Frontal cortex (tissue), 4 donors: ENCODE data around the gene RASSF7. TPM values are rescaled to one million over a fixed set of nuclear protein-coding genes. Genes with fewer than 3 reads are reported as not detected.

Experiments
- DNase-seq, 2 donors: peaks; one replicate each; pipeline ENCODE4 v3.0.0; 2012; ENCODE audit warnings: low spot score in 2 of 2
- FAIRE-seq: peaks from 2 replicates; lab custom pipeline; 2012; peaks lifted over from hg19 to GRCh38; lab: Jason Lieb, UNC
- total RNA-seq: library from RNA; depleted of rRNA; stranded (reverse); fragments of >200 nt; gene quantifications from one replicate; pipeline ENCODE4 v1.2.3, GENCODE V29; 2014
- donor health status: control.
- donor health status: control.
- donor health status: control.

The RASSF7 gene
- total RNA-seq, 1 donor from 2014 or later = 2.0 TPM

DNA sequence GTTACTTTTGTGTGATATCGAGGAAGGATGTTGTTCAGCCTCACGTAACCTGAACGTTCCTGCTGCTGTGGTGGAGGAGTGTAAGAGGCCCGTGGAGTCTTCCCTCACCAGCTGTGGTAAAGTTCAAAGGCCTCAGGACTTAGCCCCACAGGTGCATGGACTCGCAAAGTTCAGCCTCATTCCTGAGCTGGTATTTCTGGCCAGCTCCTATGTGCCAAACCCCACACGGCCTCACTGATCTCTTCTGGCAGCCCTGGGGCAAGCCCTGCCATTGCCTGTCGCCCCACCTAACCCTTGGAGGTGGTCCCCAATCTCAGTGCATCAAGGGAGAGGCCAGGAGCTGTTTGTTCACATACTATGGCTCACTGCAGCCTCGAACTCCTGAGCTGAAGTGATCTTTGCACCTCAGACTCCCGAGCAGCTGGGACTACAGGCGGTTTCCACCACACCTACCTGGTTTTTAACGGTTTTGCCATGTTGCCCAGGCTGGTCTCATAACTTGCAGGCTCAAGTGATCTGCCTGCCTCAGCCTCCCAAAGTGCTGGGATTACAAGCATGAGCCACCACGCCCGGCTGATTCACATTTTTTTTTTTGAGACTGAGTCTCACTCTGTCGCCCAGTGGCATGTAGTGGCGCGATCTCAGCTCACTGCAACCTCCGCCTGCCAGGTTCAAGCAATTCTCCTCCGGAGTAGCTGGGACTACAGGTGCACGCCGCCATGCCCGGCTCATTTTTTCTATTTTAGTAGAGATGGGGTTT, 17.7 kb downstream of the RASSF7 start:
- no peak for FAIRE-seq

DNA sequence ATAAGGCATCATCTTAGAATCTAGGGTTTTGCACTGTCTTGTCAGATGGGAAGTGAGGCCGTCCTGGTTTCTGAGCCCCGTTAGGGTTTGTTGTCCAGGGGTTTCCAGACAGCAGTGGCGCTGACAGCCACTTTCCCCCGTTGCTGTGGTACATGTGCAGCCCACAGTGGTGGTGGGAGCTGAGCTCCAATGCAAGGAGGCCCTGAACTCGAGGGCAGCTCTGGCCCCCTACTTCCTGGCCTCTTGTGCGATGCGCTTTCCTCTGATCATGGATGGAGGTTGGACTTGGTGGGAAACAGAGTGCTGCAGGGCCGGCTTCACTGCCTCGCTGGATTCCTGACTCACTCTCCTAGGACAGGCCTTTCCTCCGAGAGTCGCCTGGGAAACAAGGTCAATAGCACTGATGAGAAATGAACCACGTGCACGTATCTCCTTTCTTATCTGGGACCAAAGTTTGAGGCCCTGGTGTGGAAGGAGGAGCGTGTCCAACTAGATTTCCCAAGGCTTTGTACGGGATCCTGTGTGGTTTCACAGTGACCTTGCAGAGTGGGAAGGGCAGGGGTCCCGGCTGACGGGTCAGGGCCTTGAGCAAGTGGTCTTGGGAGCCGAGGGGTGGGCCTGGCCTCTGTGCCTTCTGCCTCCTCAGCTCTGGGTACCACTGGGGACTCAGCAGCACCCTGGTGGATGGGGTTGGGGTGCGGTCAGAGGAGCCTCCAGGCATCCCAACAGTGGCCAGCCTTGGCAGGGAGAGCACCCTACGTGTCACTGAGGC, 19.2 kb downstream of the RASSF7 start:
- FAIRE-seq (no peak), DNase-seq (no peak)

More for the DNA sequence above, 17.7 kb downstream of the RASSF7 start:
- DNase-seq = no peak

GRCh38 chr11:581342-581741, 20.6 kb downstream of the RASSF7 start:
- FAIRE-seq = no peak

DNA sequence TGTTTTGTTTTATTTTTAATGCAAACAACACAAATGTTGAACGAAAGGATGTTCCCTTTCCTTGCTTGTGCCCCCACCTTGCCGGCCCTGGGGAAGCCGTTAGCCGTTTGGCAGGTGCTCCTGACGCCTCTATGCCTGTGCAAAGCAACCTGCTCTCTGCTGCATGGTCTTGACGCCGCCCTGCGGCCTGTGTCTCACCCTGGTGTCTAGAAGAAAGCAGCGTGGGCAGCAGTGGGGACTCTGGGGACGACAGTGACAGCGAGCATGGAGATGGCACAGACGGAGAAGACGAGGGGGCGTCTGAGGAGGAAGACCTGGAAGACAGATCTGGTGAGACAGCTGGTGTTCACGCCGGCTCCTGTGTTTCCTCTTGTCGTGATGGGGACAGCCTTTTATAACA, 21.0 kb downstream of the RASSF7 start:
- FAIRE-seq (no peak), DNase-seq (peak in 1 of 2 donors; percentile 51)

More at GRCh38 chr11:581342-581741, 20.6 kb downstream of the RASSF7 start:
- DNase-seq = no peak

DNA sequence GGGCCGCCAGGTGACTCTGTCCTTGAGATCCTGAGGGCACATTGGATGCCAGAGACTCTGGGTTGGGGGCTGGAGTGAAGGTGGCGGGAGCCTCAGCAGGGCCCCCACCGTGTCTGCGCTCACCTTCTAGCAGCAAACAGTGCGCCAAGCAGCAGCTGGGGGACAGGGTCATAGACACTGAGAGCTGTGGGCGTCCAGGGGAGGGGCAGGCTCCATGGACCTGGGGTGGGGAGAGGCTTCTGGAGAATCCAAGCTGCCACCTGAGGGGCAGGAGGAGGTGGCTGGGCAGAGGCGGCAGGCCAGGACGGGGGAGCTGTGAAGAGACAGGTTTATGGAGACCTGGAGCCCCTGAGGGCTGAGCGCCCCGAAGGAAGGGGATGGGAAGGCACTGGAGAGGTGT, 23.5 kb downstream of the RASSF7 start:
- no peak for FAIRE-seq
- DNase-seq = no peak

GRCh38 chr11:586376-587316, 25.9 kb downstream of the RASSF7 start:
- DNase-seq (no peak), FAIRE-seq (no peak)

GRCh38 chr11:587546-587945, 26.8 kb downstream of the RASSF7 start:
- FAIRE-seq (no peak), DNase-seq (no peak)

GRCh38 chr11:587978-588380, 27.2 kb downstream of the RASSF7 start:
- DNase-seq (no peak), FAIRE-seq (no peak)

DNA sequence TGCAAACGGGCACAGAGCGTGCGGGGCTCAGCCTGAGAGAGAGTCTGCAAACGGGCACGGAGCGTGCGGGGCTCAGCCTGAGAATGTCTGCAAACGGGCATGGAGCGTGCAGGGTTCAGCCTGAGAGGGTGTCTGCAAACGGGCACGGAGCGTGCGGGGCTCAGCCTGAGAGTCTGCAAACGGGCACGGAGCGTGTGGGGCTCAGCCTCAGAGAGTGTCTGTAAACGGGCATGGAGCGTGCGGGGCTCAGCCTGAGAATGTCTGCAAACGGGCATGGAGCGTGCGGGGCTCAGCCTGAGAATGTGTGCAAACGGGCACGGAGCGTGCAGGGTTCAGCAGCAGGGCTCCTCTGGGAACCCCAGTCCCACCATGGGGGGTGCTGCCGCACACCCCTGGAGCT, 29.0 kb downstream of the RASSF7 start:
- FAIRE-seq (no peak), DNase-seq (no peak)

DNA sequence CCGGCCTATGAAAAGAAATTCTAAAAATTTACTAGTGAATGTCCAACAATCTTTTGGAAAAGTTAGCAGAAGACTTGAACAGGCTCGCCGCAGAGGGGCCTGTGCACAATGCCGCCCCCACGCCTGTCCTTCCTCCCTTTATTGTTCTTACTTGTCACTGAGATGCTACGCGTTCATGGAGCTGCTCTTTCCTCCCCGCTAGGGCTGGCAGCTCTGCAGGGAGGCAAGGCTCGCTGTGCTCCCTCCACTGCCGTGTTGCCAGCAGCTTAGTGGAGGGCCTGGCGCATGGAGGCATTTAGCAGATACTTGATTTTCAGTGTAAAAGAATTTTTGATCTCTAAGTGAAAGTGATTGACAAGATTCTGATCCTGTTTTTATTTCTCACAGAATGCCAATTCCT, 30.2 kb downstream of the RASSF7 start:
- DNase-seq (no peak), FAIRE-seq (no peak)

- DNase-seq (no peak), FAIRE-seq (no peak)
Observed at GRCh38 chr11:592501-592900, 31.7 kb downstream of the RASSF7 start.

DNA sequence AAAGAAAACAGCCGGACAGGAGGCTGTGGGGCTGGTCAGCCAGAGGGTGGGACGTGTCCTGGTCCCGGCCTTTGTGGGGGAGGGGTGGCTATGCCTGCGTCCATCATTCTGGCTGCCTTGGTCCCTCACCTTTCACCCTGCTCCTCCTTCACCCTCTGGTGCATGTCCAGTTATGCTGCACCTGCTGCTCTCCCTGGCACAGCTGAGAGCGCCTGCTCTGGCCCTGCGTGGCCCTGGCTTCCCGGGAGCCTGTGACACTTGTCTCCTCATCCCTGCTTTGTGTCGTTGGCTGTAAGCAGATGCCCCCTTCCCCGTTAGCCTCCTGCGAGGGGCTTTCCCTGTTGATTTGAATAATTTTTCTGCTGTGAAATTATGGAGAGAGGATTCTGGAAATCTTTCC, 32.1 kb downstream of the RASSF7 start:
- no peak for FAIRE-seq
- DNase-seq = no peak

DNA sequence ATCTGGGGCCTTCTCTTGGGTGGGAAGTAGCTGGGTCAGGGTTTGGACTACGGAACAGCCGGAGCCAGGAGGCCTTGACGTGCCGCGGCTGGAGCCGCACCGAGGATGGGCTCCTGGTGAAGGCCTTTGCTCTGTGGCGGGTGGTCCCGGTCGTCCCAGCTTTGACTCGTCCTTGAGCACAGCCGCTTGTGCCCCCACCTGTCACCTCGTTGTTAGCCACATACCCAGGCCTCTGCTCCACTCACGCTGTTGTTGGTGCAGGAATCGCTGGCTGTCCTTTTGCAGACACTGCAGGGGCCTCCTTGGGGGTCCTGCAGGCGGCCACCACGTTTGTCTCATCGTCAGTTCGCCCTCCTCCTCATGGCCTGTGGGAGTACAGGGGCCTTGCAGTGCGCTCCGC, 32.6 kb downstream of the RASSF7 start:
- FAIRE-seq = no peak
- no peak for DNase-seq

GRCh38 chr11:595400-595799, 34.6 kb downstream of the RASSF7 start:
- DNase-seq = no peak

GRCh38 chr11:596374-596773, 35.6 kb downstream of the RASSF7 start:
- FAIRE-seq (no peak), DNase-seq (no peak)

More at GRCh38 chr11:595400-595799, 34.6 kb downstream of the RASSF7 start:
- FAIRE-seq = no peak

GRCh38 chr11:597166-597725, 36.5 kb downstream of the RASSF7 start:
- DNase-seq (no peak), FAIRE-seq (no peak)

- no peak for DNase-seq
- FAIRE-seq = no peak
Observed at GRCh38 chr11:598005-598680, 37.4 kb downstream of the RASSF7 start.

DNA sequence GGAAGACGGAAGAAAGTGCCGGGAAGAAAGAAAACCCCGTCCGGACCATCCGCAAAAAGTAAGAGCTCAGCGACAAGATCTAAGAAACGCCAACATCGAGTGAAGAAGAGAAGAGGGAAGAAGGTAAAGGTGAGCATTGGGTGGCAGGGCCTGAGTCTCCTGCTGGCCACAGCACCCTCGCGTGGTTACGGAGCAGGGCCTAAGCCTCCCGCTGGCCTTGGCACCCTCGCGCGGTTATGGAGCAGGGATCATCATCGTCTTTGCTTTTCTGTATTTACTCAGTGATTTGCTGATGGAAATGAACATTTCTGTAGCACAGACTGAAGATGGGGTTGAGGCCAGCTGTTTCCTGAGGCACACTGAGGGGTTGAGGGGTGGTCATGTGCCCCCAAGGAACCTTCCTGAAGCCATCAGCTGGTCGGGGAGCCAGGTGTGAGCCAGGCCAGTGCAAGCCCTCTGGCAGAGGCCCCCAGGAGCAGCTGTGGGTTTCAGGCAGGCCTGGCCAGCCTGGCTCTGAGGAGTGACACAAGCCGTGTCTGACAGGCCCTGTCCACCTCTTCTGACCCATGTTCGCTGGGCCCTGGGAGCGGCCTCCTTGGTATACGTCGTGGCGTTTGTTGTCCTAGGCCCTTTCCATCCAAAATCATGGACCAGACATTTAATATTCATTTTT, 40.9 kb downstream of the RASSF7 start:
- DNase-seq (no peak), FAIRE-seq (no peak)

DNA sequence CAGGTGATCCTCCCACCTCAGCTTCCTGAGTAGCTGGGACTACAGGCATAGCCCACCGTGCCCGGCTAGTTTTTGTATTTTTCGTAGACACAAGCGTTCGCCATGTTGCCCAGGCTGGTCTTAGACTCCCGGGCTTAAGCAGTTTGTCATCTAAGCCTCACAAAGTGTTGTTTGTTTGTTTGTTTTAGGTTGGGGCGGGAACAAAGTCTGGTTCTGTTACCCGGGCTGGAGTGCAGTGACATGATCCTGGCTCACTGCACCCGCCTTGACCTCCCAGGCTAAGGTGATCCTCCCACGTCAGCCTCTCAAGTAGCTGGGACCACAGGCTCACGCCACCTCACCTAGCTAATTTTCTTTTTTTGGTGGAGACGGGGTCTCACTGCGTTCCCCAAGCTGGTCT, 42.4 kb downstream of the RASSF7 start:
- DNase-seq (no peak), FAIRE-seq (no peak)
